Measurements from ENCODE around the gene ABHD12B.

ABHD12B gene

GRCh38 chr14:50931559-50931958, 59.7 kb downstream of the ABHD12B start:
- TF ChIP-seq ZFX (IDR thresholded peaks at IDR 0.05; ENCODE audit: borderline replicate concordance) (no peak), CTCF (IDR thresholded peaks at IDR 0.05) (no peak)
- no peak overlapping the region for H3K27ac ChIP-seq

- no peak overlapping the region for H3K27ac ChIP-seq
- TF ChIP-seq ZFX (IDR thresholded peaks at IDR 0.05; ENCODE audit: borderline replicate concordance) (no peak), CTCF (IDR thresholded peaks at IDR 0.05) (no peak)
Observed at GRCh38 chr14:50932156-50932555, 60.3 kb downstream of the ABHD12B start.

- no peak for TF ChIP-seq ZFX (IDR thresholded peaks at IDR 0.05; ENCODE audit: borderline replicate concordance)
- TF ChIP-seq CTCF (IDR thresholded peaks at IDR 0.05): no peak
- H3K27ac ChIP-seq: no peak overlapping the region
Observed at GRCh38 chr14:50932592-50933495, 61.0 kb downstream of the ABHD12B start.

GRCh38 chr14:50935126-50936015, 63.5 kb downstream of the ABHD12B start:
- H3K27ac ChIP-seq: no peak overlapping the region
- TF ChIP-seq ZFX (IDR thresholded peaks at IDR 0.05; ENCODE audit: borderline replicate concordance) (no peak), CTCF (IDR thresholded peaks at IDR 0.05) (no peak)

GRCh38 chr14:50936016-50936340, 64.1 kb downstream of the ABHD12B start:
- TF ChIP-seq CTCF (IDR thresholded peaks at IDR 0.05) (no peak), ZFX (IDR thresholded peaks at IDR 0.05; ENCODE audit: borderline replicate concordance) (no peak)
- no peak overlapping the region for H3K27ac ChIP-seq

- H3K27ac ChIP-seq: no peak overlapping the region
Observed at GRCh38 chr14:50936882-50937281, 65.0 kb downstream of the ABHD12B start.

More at GRCh38 chr14:50936882-50937281, 65.0 kb downstream of the ABHD12B start:
- TF ChIP-seq ZFX (IDR thresholded peaks at IDR 0.05; ENCODE audit: borderline replicate concordance) (no peak), CTCF (IDR thresholded peaks at IDR 0.05) (no peak)

Measured in 22Rv1 (cell line).